H9 (cell line): ENCODE measurements around the gene USP12. TPM values are rescaled to one million over a fixed set of nuclear protein-coding genes. Genes with fewer than 3 reads are reported as not detected.

Source experiments
- DNase-seq: peaks from one replicate; pipeline ENCODE4 v3.0.0-alpha.2; 2017
- H2AFZ ChIP-seq: one replicate; pipeline ENCODE4 v1.6.1; 2013; ENCODE audit warnings: mild to moderate bottlenecking, low read length, control low read depth, moderate library complexity
- H2AK5ac ChIP-seq: 2 replicates; pipeline ENCODE4 v1.6.1; 2013; ENCODE audit warnings: low read length, control low read depth, mixed read lengths; ENCODE audit not compliant: insufficient read length
- H2BK120ac ChIP-seq: one replicate; pipeline ENCODE4 v1.6.1; 2013; ENCODE audit warnings: low read depth, mild to moderate bottlenecking, low read length, control low read depth, inconsistent platforms; ENCODE audit not compliant: poor library complexity, severe bottlenecking
- H2BK12ac ChIP-seq: 2 replicates; pipeline ENCODE4 v1.6.1; 2013; ENCODE audit warnings: low read length, control low read depth, mixed read lengths, low read depth; ENCODE audit not compliant: insufficient read length
- H2BK15ac ChIP-seq: 2 replicates; pipeline ENCODE4 v1.6.1; 2013; ENCODE audit warnings: low read depth, low read length, control low read depth
- H2BK20ac ChIP-seq: one replicate; pipeline ENCODE4 v1.6.1; 2013; ENCODE audit warnings: low read depth, mild to moderate bottlenecking, low read length, control low read depth, inconsistent platforms; ENCODE audit not compliant: poor library complexity, severe bottlenecking
- H2BK5ac ChIP-seq: 2 replicates; pipeline ENCODE4 v1.6.1; 2013; ENCODE audit warnings: low read length, control low read depth, mixed read lengths; ENCODE audit not compliant: insufficient read length
- H3K14ac ChIP-seq: 2 replicates; pipeline ENCODE4 v1.6.1; 2013; ENCODE audit warnings: low read length, control low read depth; ENCODE audit not compliant: insufficient read depth
- H3K18ac ChIP-seq: 2 replicates; pipeline ENCODE4 v1.6.1; 2013; ENCODE audit warnings: low read depth, mild to moderate bottlenecking, mixed read lengths, low read length, control low read depth; ENCODE audit not compliant: insufficient read length
- H3K23ac ChIP-seq: 2 replicates; pipeline ENCODE4 v1.6.1; 2013; ENCODE audit warnings: low read length, control low read depth, mixed read lengths, low read depth; ENCODE audit not compliant: insufficient read length
- H3K23me2 ChIP-seq: 2 replicates; pipeline ENCODE4 v1.6.1; 2013; ENCODE audit warnings: low read depth, mild to moderate bottlenecking, mixed read lengths, low read length, control low read depth; ENCODE audit not compliant: insufficient read length, poor library complexity, severe bottlenecking
- H3K27ac ChIP-seq: 2 replicates; pipeline ENCODE4 v1.5.1; 2013; ENCODE audit warnings: low read length, control low read depth, mixed read lengths, low read depth; ENCODE audit not compliant: insufficient read length
- H3K27me3 ChIP-seq: 2 replicates; pipeline ENCODE4 v1.6.1; 2013; ENCODE audit warnings: low read length, control low read depth, inconsistent platforms; ENCODE audit not compliant: insufficient read depth
- H3K4ac ChIP-seq: 2 replicates; pipeline ENCODE4 v1.6.1; 2013; ENCODE audit warnings: low read depth, mild to moderate bottlenecking, control low read depth, inconsistent platforms, low read length, moderate library complexity
- H3K4me1 ChIP-seq: 2 replicates; pipeline ENCODE4 v1.6.1; 2013; ENCODE audit warnings: low read length, control low read depth, inconsistent platforms; ENCODE audit not compliant: insufficient read depth
- H3K4me2 ChIP-seq: 2 replicates; pipeline ENCODE4 v1.6.1; 2013; ENCODE audit warnings: low read length, control low read depth, mixed read lengths; ENCODE audit not compliant: insufficient read length, insufficient read depth
- H3K56ac ChIP-seq: 2 replicates; pipeline ENCODE4 v1.6.1; 2013; ENCODE audit warnings: low read depth, mild to moderate bottlenecking, mixed read lengths, low read length, control low read depth; ENCODE audit not compliant: insufficient read length
- H3K79me1 ChIP-seq: 2 replicates; pipeline ENCODE4 v1.6.1; 2013; ENCODE audit warnings: low read depth, mild to moderate bottlenecking, moderate library complexity, low read length, control low read depth, inconsistent platforms; ENCODE audit not compliant: insufficient read depth, poor library complexity, severe bottlenecking
- H3K79me2 ChIP-seq: 2 replicates; pipeline ENCODE4 v1.6.1; 2013; ENCODE audit warnings: low read length, control low read depth, inconsistent platforms; ENCODE audit not compliant: insufficient read depth
- H3K9ac ChIP-seq: 2 replicates; pipeline ENCODE4 v1.6.1; 2013; ENCODE audit warnings: low read length, control low read depth, mixed read lengths; ENCODE audit not compliant: insufficient read length; ENCODE audit errors: extremely low read depth
- H3K9me3 ChIP-seq: one replicate; pipeline ENCODE4 v1.6.1; 2013; ENCODE audit warnings: low read depth, low read length, inconsistent platforms; ENCODE audit not compliant: control insufficient read depth
- H3T11ph ChIP-seq: one replicate; pipeline ENCODE4 v1.6.1; 2013; ENCODE audit warnings: mild to moderate bottlenecking, low read length, control low read depth, inconsistent platforms
- H4K20me1 ChIP-seq: one replicate; pipeline ENCODE4 v1.6.1; 2013; ENCODE audit not compliant: control insufficient read depth, insufficient read length, insufficient read depth
- H4K5ac ChIP-seq: 2 replicates; pipeline ENCODE4 v1.6.1; 2013; ENCODE audit warnings: low read depth, mild to moderate bottlenecking, mixed read lengths, low read length, control low read depth; ENCODE audit not compliant: insufficient read length
- H4K8ac ChIP-seq: replicated peaks from 2 replicates; pipeline ENCODE4 v1.6.1; 2013; ENCODE audit warnings: low read length, control low read depth, mixed read lengths, low read depth; ENCODE audit not compliant: insufficient read length
- H4K91ac ChIP-seq: 2 replicates; pipeline ENCODE4 v1.6.1; 2013; ENCODE audit warnings: low read depth, mild to moderate bottlenecking, moderate library complexity, mixed read lengths, low read length, control low read depth; ENCODE audit not compliant: insufficient read length
- H3K27ac Mint-ChIP-seq, 3 experiments: 2 replicates in 2 of 3; 3 replicates in 1 of 3; pipeline ENCODE4 v1.8.0; 2020 to 2021; ENCODE audit warnings: mixed read lengths in 3 of 3, mild to moderate bottlenecking in 1 of 3, moderate library complexity in 1 of 3
- H3K27me3 Mint-ChIP-seq: 2 replicates; pipeline ENCODE4 v1.8.0; 2021; ENCODE audit warnings: low read depth, mild to moderate bottlenecking, moderate library complexity, mixed read lengths
- H3K36me3 Mint-ChIP-seq, 3 experiments: 2 replicates in 2 of 3; 3 replicates in 1 of 3; pipeline ENCODE4 v1.8.0; 2020 to 2021; ENCODE audit warnings: low read depth in 3 of 3, mixed read lengths in 3 of 3; ENCODE audit not compliant: insufficient read depth in 1 of 3
- H3K4me1 Mint-ChIP-seq, 2 experiments: 2 replicates each; pipeline ENCODE4 v1.8.0; 2020; ENCODE audit warnings: mixed read lengths in 2 of 2
- H3K4me3 Mint-ChIP-seq, 2 experiments: 2 replicates in 1 of 2; 3 replicates in 1 of 2; pipeline ENCODE4 v1.8.0; 2020 to 2021; ENCODE audit warnings: mild to moderate bottlenecking in 2 of 2, mixed read lengths in 2 of 2, moderate library complexity in 1 of 2
- H3K9me3 Mint-ChIP-seq, 2 experiments: 2 replicates in 1 of 2; 3 replicates in 1 of 2; pipeline ENCODE4 v1.8.0; 2020; ENCODE audit warnings: mild to moderate bottlenecking in 2 of 2, mixed read lengths in 2 of 2, moderate library complexity in 1 of 2
- CTCF ChIP-seq: fragments of 200-600 bp; sonication (generic); conservative IDR thresholded peaks from 3 replicates; pipeline ENCODE4 v1.8.0; 2021; ENCODE audit warnings: antibody characterized with exemption, mild to moderate bottlenecking
- WGBS: extraction: QIAGEN DNeasy Blood & Tissue Kit; methylation state at CpG from one replicate; pipeline ENCODE4 v1.1.7; 2013; ENCODE audit warnings: missing lambda C conversion rate, low lambda C conversion rate, mixed read lengths; ENCODE audit not compliant: insufficient read length; ENCODE audit errors: extremely low coverage; 5-methylcytosine and 5-hydroxymethylcytosine counted together
- long read RNA-seq: library from polyadenylated mRNA; unstranded; transcript quantifications from one replicate; pipeline ENCODE4 v2.0.0, GENCODE V29; 2020
- total RNA-seq: library from RNA; stranded (reverse); gene quantifications from 2 replicates; pipeline ENCODE4 v1.2.1, GENCODE V29; 2021

USP12 gene
- 22.6 and 24.8 TPM in 2 replicates for total RNA-seq
- long read RNA-seq, full-length matches to known transcripts, result 1 of 5 reads
- long read RNA-seq, partial matches to known transcripts, result 2 of 5 reads
- long read RNA-seq, other reads (novel, unspliced or antisense), result 2 of 5 reads

- Mint-ChIP-seq H3K27ac (peak within 1 kb of the TSS; percentile 81 to 95 (median 85)), H3K9me3 (no peaks in the 10 kb centered on the region; a peak in 1 of 5 replicates), H3K27me3 (peaks cover 1% of the 10 kb centered on the region; the same call in 1 of the 2 replicates), H3K4me3 (peak within 1 kb of the TSS; percentile 82 to 94), H3K4me1 (peaks cover 32 to 34% of the 10 kb centered on the region in 2 experiments), H3K36me3 (no peaks in the 10 kb centered on the region)
- Histone ChIP-seq H3K79me1 (peaks cover 3% of the 10 kb centered on the region), H3K18ac (no peak within 1 kb of the TSS), H3K4me1 (peaks cover 4% of the 10 kb centered on the region; the same call in 1 of the 2 replicates), H3K79me2 (peaks cover 26% of the 10 kb centered on the region; the same call in 1 of the 2 replicates), H3K14ac (peak within 1 kb of the TSS; percentile 64; the same call in 1 of the 2 replicates), H3K27me3 (no peaks in the 10 kb centered on the region), H4K91ac (no peak within 1 kb of the TSS), H2BK20ac (no peak within 1 kb of the TSS), H4K5ac (no peak within 1 kb of the TSS), H2AK5ac (no peak within 1 kb of the TSS), H2BK15ac (no peak within 1 kb of the TSS), H2BK12ac (no peak within 1 kb of the TSS), H4K20me1 (no peaks in the 10 kb centered on the region), H2BK5ac (no peak within 1 kb of the TSS), H3K9me3 (no peaks in the 10 kb centered on the region), H2AFZ (no peak within 1 kb of the TSS), H3K56ac (no peak within 1 kb of the TSS), H3K27ac (peak within 1 kb of the TSS; percentile 57), H3K4ac (no peak within 1 kb of the TSS), H2BK120ac (no peak within 1 kb of the TSS), H3T11ph (no peak within 1 kb of the TSS), H3K23ac (no peak within 1 kb of the TSS), H3K9ac (peak within 1 kb of the TSS; percentile 60), H4K8ac (no peak within 1 kb of the TSS), H3K4me2 (peak within 1 kb of the TSS; percentile 96), H3K23me2 (peaks cover 5% of the 10 kb centered on the region)
- DNase-seq, result peak; percentile 63
- no peak; the same call in 2 of the 3 replicates for TF ChIP-seq CTCF
- WGBS, result no CpG with 5 or more reads among the region's 88 CpGs
Measured at GRCh38 chr13:27171244-27171826, at the start of gene USP12. TSS of gene USP12 (minus strand) at chr13:27171811. CDS start at chr13:27171639, 172 bp downstream.
